RWPE1 (cell line): ENCODE data around the gene THSD4.

Experiments used
- CTCF ChIA-PET: fragments of 350-600 bp; sonication (Branson Sonifier 250); formaldehyde crosslinking; extraction: SDS; loops from one replicate; lab custom pipeline; 2021; lab: Yijun Ruan, JAX
- POLR2A ChIA-PET: fragments of 400-600 bp; formaldehyde crosslinking; extraction: SDS; loops from one replicate; lab custom pipeline; 2020; ENCODE audit warnings: antibody characterized with exemption; ENCODE audit not compliant: low non-redundant PET; lab: Yijun Ruan, JAX
- DNase-seq: peaks from one replicate; pipeline ENCODE4 v3.0.0; 2012; ENCODE audit warnings: low spot score
- H3K27ac ChIP-seq: fragments of 450-650 bp; 2 replicates; pipeline ENCODE4 v1.5.1; 2017
- TF ChIP-seq, protein P1 (sequence below): fragments of 450-650 bp; conservative IDR thresholded peaks from 2 replicates; pipeline ENCODE4 v1.5.1; 2017; ENCODE audit warnings: low read depth, mild to moderate bottlenecking

The THSD4 gene

DNA sequence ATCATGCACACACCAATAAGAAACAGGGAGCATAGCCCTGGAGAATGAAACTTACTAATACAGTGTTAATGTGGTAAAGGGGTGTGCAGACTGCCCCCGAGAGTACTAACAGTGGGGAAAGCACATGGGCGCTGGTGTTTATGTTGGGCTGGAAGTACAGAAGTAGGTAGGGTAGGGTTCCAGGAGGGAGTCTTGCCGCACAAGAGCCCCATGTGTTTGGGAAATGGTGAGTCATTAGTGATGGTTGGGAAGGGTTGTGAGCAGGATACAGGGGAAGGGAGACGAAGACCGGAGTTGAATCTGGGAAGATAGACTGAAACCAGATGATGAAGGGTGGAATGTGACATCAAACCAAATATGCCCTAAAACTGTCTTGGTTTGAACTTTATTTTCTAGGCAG is 117.1 kb downstream of the THSD4 start:
- H3K27ac ChIP-seq: no peak overlapping the region
- DNase-seq: no peak
- ChIA-PET POLR2A (no interaction called here), CTCF (interaction anchor here (1.2 kb wide), 1 partner anchor 61 kb away, joined by 3 read pairs; no protein-coding TSS in a partner anchor)
- TF ChIP-seq, protein P1, sequence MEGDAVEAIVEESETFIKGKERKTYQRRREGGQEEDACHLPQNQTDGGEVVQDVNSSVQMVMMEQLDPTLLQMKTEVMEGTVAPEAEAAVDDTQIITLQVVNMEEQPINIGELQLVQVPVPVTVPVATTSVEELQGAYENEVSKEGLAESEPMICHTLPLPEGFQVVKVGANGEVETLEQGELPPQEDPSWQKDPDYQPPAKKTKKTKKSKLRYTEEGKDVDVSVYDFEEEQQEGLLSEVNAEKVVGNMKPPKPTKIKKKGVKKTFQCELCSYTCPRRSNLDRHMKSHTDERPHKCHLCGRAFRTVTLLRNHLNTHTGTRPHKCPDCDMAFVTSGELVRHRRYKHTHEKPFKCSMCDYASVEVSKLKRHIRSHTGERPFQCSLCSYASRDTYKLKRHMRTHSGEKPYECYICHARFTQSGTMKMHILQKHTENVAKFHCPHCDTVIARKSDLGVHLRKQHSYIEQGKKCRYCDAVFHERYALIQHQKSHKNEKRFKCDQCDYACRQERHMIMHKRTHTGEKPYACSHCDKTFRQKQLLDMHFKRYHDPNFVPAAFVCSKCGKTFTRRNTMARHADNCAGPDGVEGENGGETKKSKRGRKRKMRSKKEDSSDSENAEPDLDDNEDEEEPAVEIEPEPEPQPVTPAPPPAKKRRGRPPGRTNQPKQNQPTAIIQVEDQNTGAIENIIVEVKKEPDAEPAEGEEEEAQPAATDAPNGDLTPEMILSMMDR: no peak

DNA sequence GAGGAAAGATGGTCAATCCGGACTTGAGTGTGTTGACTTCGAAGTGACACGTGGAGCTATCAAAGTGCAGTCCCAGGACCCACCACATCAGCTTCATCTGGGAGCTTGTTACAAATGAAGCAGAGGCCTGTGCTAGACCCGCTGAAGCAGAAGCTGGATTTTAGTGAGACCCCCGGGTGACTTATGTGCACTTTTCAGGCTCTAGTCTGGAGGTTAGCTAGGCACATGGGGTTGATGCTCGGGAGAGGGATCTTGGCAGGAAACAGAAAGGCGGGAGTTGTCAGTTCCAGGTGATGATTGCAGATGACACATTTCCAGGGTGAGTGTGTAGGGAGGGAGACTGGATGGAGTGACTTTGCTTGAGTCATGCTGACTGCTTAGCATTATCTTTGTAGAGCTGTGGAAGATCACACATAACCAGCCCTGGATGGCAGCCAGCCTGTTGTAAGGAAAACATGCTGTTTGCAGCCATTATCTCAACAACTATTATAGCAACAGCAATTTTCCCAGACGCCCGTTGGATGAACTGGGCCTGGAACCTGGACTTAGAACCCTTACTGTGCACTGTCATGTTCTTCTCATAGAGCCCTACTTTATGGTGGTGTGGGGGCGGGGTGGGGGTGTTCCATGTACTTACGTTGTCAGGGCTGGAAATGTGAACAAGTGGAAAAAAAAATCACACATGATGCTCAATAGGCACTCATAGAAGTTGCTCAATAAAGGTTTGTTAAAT is 122.4 kb downstream of the THSD4 start:
- ChIA-PET CTCF (interaction anchor here (0.9 kb wide), 1 partner anchor 203 kb away, joined by 4 read pairs; no protein-coding TSS in a partner anchor), POLR2A (no interaction called here)
- peak; percentile 98 for DNase-seq
- H3K27ac ChIP-seq: peak overlapping the region; percentile 68
- TF ChIP-seq, protein P1: no peak

DNA sequence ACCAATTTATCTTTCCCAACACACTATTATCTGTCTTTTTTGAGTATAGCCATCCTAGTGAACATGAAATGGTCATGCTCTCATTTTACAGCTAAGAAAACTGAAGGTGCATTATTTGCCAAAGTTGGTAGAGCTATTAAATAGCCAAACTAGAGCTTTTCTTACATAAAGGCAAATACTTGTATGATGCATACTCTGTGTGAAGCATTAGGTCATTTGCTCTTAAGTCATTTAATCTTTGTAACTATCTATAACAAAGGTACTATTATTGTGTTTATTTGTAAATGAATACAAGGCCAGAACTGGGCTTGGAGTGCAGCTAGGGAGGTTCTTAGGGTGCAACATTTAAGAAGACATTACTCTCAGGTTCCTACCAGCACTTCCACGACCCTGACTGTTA is 123.7 kb downstream of the THSD4 start:
- ChIA-PET CTCF (interaction anchor here (0.6 kb wide), 1 partner anchor 150 kb away, joined by 3 read pairs; no protein-coding TSS in a partner anchor), POLR2A (no interaction called here)
- no peak for DNase-seq
- TF ChIP-seq, protein P1: no peak
- H3K27ac ChIP-seq: no peak overlapping the region

DNA sequence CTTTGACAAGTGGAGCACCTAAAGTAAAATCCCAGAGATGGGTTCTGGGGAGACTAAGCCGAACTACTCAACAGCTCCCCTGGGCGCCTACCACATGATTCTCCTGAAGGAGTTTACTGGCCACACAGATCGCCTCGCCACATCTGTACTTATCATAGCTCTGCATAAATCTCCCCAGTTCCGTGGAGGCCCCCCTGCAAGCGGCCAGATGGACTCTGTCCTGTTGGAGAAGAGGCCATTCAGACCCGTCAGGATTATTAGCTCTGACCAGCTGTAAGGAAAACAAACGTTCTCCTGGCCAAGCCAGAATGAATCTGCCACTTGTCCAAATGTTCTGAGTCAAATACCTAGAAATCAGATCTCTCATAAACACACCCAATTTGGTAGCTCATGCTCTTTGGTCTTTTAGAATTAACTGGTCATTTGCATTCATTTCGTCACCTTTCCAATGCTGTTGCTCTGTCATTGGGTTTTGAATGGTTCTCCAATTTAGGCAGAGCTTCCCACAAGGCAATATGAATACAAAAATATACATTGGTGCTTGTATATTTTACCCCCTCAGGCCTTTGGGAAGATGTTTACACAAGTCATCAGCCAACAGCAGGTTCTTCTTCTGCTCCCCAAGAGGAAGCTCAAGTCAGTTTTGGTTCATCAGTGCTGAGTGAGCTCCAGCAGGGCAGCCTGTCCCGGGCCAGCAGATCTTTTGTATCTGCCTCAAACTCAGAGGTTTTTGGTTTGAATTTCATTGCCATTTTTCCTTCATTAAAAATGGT is 124.5 kb downstream of the THSD4 start:
- no peak overlapping the region for H3K27ac ChIP-seq
- no peak for DNase-seq
- POLR2A ChIA-PET: interaction anchor here (1.3 kb wide), 1 partner anchor 24 kb away, joined by 3 read pairs; no protein-coding TSS in a partner anchor
- TF ChIP-seq, protein P1: no peak
- CTCF ChIA-PET: interaction anchor here (0.7 kb wide), 2 partner anchors 107 to 228 kb away, joined by 3 read pairs; no protein-coding TSS in a partner anchor

DNA sequence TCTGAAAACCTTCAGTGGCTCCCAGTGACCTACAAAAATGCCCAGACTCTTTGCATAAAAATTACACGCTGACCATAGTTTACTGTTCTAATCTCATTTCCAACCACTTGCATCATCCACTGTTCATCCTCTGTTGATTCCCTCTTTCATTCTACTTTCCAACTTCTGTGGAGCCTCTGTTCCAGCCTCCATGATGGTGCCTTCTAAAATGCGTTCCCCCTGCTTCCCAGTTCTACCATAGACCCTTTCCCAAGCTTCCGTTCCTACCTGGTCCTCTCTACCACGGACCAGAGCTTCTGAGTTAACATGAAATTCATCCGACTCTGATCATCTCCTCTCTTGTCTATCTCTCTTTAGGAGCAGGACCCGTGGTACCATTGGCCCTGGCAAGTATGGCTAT is 127.0 kb downstream of the THSD4 start:
- ChIA-PET CTCF (interaction anchor here (0.6 kb wide), 1 partner anchor 127 kb away, joined by 3 read pairs; the partner anchor contains the start of gene THSD4), POLR2A (no interaction called here)
- H3K27ac ChIP-seq: no peak overlapping the region
- TF ChIP-seq, protein P1: no peak
- DNase-seq: no peak

DNA sequence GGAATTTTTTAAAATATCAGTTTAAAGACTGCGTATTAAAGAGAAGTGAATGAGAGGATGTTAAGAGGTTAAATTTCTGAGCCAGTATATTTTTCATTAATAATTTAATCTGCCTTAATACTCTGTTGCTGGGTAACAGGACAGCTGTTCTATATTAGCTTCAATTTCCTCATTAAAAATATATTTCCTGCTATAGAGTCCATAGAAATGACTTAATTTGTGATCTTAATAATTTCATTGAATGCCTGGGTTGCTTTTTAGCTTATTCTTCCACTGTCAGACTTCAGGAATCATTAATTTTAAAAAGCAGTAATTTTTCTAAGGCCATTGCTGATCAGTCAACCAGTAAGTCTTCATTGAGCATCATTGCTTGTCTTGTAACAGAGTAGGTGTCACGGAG is 129.0 kb downstream of the THSD4 start:
- CTCF ChIA-PET: no interaction called here
- no peak overlapping the region for H3K27ac ChIP-seq
- TF ChIP-seq, protein P1: no peak
- DNase-seq: no peak
- POLR2A ChIA-PET: no interaction called here
